Activated CD4-positive, alpha-beta T cell treated with anti-CD3 and anti-CD28 coated beads, Interleukin-2, amount 10 ng/mL, durations not matched to agents 7 days and 5 days (primary cell): ENCODE results near the gene ZNF485. TPM values are rescaled to one million over a fixed set of nuclear protein-coding genes. Genes with fewer than 3 reads are reported as not detected.
"Not testable (repeated sequence)": the region's sequence is repeated elsewhere in the genome, so short reads cannot be mapped to it uniquely, and the experiment has no call there.

Source experiments
- CTCF ChIA-PET: fragments of 350-600 bp; sonication (Branson Sonifier 250); formaldehyde crosslinking; loops from one replicate; lab custom pipeline; 2021; ENCODE audit warnings: antibody characterized with exemption; lab: Charles Lee
- POLR2A ChIA-PET: fragments of 350-600 bp; sonication (Branson Sonifier 250); formaldehyde crosslinking; loops from one replicate; lab custom pipeline; 2021; ENCODE audit warnings: antibody characterized with exemption; lab: Charles Lee
- DNase-seq: peaks from one replicate; pipeline ENCODE4 v3.0.0-alpha.2; 2020
- H3K27ac Mint-ChIP-seq: one replicate; pipeline ENCODE4 v1.8.0; 2021; ENCODE audit warnings: mild to moderate bottlenecking, moderate library complexity, mixed read lengths
- H3K27me3 Mint-ChIP-seq: one replicate; pipeline ENCODE4 v1.8.0; 2021; ENCODE audit warnings: mixed read lengths
- H3K36me3 Mint-ChIP-seq: one replicate; pipeline ENCODE4 v1.8.0; 2021; ENCODE audit warnings: low read depth, mixed read lengths
- H3K4me1 Mint-ChIP-seq: one replicate; pipeline ENCODE4 v1.8.0; 2021; ENCODE audit warnings: mixed read lengths
- H3K4me3 Mint-ChIP-seq: one replicate; pipeline ENCODE4 v1.8.0; 2021; ENCODE audit warnings: mild to moderate bottlenecking, moderate library complexity, mixed read lengths
- H3K9me3 Mint-ChIP-seq: one replicate; pipeline ENCODE4 v1.8.0; 2021; ENCODE audit warnings: mixed read lengths
- total RNA-seq, 2 experiments: library from RNA; stranded (reverse); gene quantifications; one replicate each; pipeline ENCODE4 v1.2.3, GENCODE V29; 2021

The ZNF485 gene
- total RNA-seq, 2 experiments from 2014 or later = 3.4 to 4.2 TPM

- no peak for DNase-seq
- H3K4me1 Mint-ChIP-seq = no peaks in the 10 kb centered on the region
- no peak overlapping the region for H3K27ac Mint-ChIP-seq
- ChIA-PET CTCF (interaction anchor here (1.0 to 1.2 kb wide), 2 partner anchors 9 to 12 kb away, joined by 3 to 4 read pairs; no protein-coding TSS in a partner anchor), POLR2A (no interaction called here)
- H3K4me3 Mint-ChIP-seq = no peak overlapping the region
- H3K27me3 Mint-ChIP-seq = peaks cover 10% of the 10 kb centered on the region
- peaks cover 6% of the 10 kb centered on the region for H3K9me3 Mint-ChIP-seq
- H3K36me3 Mint-ChIP-seq = peaks cover 2% of the 10 kb centered on the region
These were observed 20.1 kb upstream of the ZNF485 start for GRCh38 chr10:43585981-43586729.

- H3K36me3 Mint-ChIP-seq, H3K27ac Mint-ChIP-seq, H3K4me3 Mint-ChIP-seq, DNase-seq, H3K27me3 Mint-ChIP-seq, H3K9me3 Mint-ChIP-seq, H3K4me1 Mint-ChIP-seq, POLR2A ChIA-PET: not testable (repeated sequence)
- CTCF ChIA-PET = interaction anchor here (1.0 to 1.2 kb wide), 2 partner anchors 8 to 11 kb away, joined by 3 to 4 read pairs; no protein-coding TSS in a partner anchor
These were observed 19.5 kb upstream of the ZNF485 start for GRCh38 chr10:43586730-43587115.

GRCh38 chr10:43591303-43591904, 14.8 kb upstream of the ZNF485 start:
- POLR2A ChIA-PET = no interaction called here
- Mint-ChIP-seq H3K9me3 (peaks cover 17% of the 10 kb centered on the region), H3K27ac (no peak overlapping the region), H3K4me3 (no peak overlapping the region), H3K36me3 (peaks cover 6% of the 10 kb centered on the region), H3K27me3 (peaks cover 12% of the 10 kb centered on the region), H3K4me1 (peaks cover 24% of the 10 kb centered on the region)
- CTCF ChIA-PET = no interaction called here
- no peak for DNase-seq

DNA sequence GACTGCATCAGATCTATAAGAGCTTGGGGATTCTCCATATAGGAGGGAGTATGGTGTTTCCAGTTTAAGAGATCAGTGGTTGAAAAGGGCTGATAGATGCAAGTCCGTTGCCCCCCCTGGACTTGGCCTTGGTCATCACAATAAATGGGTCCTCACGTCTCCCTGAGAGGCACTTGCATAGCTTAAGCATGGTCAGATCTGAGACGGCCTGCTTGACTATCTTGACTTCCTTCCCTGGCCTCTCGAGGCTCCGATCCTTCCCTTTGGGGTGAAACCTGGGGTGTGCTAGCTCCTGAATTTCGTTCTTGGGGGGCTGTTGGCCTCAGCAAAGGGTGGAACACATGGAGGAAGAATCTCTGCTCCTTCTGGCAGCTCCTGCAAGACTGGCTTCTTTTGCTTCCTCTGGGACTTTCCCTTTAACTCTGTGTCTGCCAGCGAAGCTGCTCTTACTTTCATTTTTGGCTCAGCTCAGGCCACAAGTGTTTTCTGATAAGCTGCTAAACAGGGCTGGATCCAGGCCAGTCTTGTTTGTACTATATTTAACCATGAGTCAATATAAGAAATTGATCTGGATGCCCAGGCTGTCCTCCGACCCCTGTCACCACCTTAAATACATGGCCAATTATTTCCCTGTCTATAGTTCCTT, 11.2 kb upstream of the ZNF485 start:
- Mint-ChIP-seq H3K4me1 (peaks cover 33% of the 10 kb centered on the region), H3K9me3 (peaks cover 24% of the 10 kb centered on the region), H3K4me3 (peak overlapping the region; percentile 68), H3K27ac (peak overlapping the region; percentile 89), H3K27me3 (peaks cover 7% of the 10 kb centered on the region), H3K36me3 (peaks cover 6% of the 10 kb centered on the region)
- ChIA-PET POLR2A (interaction anchor here (0.6 kb wide), 1 partner anchor 128 kb away, joined by 3 read pairs; no protein-coding TSS in a partner anchor), CTCF (interaction anchor here (0.5 to 1.2 kb wide), 2 partner anchors 9 to 183 kb away, joined by 3 to 4 read pairs; no protein-coding TSS in a partner anchor)
- peak; percentile 62 for DNase-seq

DNA sequence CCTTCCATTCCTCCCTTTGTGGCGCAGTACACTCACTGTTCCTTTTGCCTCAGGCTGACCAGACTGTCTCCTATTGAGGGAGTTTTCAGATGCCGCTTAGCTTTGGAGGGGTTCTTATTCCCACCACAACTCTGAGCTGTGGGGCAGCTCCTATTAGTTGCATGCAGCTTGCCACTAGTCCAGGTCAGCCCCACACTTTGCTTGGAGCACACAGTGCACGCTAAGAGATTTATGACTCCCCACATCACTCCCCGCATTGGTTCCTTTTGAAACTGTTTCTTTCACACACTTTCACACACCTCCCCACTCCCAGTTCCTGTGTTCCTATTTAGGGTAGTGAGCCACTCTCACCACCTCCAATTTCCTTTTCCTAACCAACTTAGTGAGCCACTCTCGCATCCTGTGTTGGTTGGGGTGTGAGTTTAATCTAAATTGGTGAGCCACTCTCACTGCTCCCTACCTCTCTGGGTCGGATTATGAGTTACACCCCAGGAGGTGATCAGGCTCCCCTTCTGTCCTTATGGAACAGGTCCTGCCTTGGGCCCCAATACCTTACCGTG, 10.4 kb upstream of the ZNF485 start:
- peaks cover 3% of the 10 kb centered on the region for H3K27me3 Mint-ChIP-seq
- peak overlapping the region; percentile 89 for H3K27ac Mint-ChIP-seq
- H3K4me1 Mint-ChIP-seq = peaks cover 33% of the 10 kb centered on the region
- POLR2A ChIA-PET = interaction anchor here (0.6 kb wide), 1 partner anchor 127 kb away, joined by 3 read pairs; no protein-coding TSS in a partner anchor
- CTCF ChIA-PET = interaction anchor here (1.2 kb wide), 1 partner anchor 9 kb away, joined by 4 read pairs; no protein-coding TSS in a partner anchor
- H3K9me3 Mint-ChIP-seq = peaks cover 23% of the 10 kb centered on the region
- peak; percentile 29 for DNase-seq
- H3K36me3 Mint-ChIP-seq = peaks cover 6% of the 10 kb centered on the region
- H3K4me3 Mint-ChIP-seq = peak overlapping the region; percentile 68

DNA sequence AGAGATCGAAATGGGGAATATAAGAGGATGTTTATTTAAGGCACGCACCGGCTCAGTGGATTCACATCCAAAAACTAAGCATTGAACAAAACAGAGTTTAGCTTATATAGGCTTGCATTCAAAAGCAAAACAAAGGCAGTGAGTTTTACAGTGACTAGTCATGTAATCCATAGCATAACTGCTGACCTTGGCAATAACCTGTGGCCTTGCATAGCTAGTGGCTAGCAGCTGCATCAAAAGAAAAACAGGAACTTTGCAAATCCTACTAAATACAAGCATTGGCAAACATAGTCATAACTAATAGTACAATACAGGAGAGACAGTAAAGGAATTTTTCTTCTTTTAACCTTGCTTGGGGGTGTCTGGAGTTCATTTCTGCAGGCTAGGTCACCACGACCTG, 9.7 kb upstream of the ZNF485 start:
- CTCF ChIA-PET = no interaction called here
- DNase-seq = no peak
- Mint-ChIP-seq H3K27ac (peak overlapping the region; percentile 89), H3K27me3 (peaks cover 3% of the 10 kb centered on the region), H3K4me3 (no peak overlapping the region), H3K9me3 (peaks cover 25% of the 10 kb centered on the region), H3K36me3 (peaks cover 6% of the 10 kb centered on the region), H3K4me1 (peaks cover 33% of the 10 kb centered on the region)
- POLR2A ChIA-PET = no interaction called here

DNA sequence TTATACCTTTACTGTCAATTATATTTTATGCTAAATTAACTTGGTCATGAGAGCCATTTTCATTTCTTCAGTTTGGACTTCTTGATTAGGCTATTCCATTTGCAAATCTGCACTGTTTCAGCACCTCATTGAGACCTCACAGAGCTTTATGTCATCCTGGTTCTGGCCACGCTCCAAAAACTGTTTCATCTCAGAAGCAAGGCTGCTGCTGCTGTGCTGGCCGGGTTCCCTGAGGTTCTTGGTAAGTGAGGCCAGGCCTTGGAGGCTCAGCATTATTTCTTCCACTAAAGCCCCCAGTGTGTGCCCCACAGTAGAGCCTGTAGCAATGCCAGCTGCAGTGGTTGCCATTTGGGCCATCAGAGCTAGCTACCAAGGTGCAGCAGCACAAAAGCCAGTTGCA, 7.8 kb upstream of the ZNF485 start:
- ChIA-PET CTCF (interaction anchor here (0.9 to 1.0 kb wide), 2 partner anchors 12 to 13 kb away, joined by 3 read pairs; no protein-coding TSS in a partner anchor), POLR2A (no interaction called here)
- Mint-ChIP-seq H3K4me1 (peaks cover 33% of the 10 kb centered on the region), H3K36me3 (peaks cover 6% of the 10 kb centered on the region), H3K27ac (no peak overlapping the region), H3K9me3 (peaks cover 24% of the 10 kb centered on the region), H3K4me3 (no peak overlapping the region), H3K27me3 (peaks cover 7% of the 10 kb centered on the region)
- DNase-seq = no peak

DNA sequence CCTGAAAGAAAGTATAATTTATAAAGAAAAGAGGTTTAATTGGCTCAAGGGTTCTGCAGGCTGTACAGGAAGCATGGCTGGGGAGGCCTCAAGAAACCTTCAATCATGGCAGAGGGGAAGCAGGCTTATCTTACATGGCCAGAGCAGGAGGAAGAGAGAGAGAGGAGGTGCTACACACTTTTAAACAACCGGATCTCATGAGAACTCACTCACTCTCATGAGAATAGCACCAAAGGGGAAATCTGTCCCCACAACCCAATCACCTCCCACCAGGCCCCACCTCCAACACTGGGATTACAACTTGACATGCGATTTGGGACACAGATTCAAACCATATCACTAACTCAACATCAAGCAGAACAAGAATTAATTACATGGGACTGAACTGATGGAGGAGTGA, 6.9 kb upstream of the ZNF485 start:
- ChIA-PET POLR2A (no interaction called here), CTCF (no interaction called here)
- Mint-ChIP-seq H3K4me1 (peaks cover 31% of the 10 kb centered on the region), H3K9me3 (peaks cover 15% of the 10 kb centered on the region), H3K4me3 (no peak overlapping the region), H3K36me3 (peaks cover 2% of the 10 kb centered on the region), H3K27ac (peak overlapping the region; percentile 26), H3K27me3 (peaks cover 4% of the 10 kb centered on the region)
- no peak for DNase-seq

GRCh38 chr10:43601576-43601975, 4.7 kb upstream of the ZNF485 start:
- H3K4me3 Mint-ChIP-seq, H3K27me3 Mint-ChIP-seq, H3K27ac Mint-ChIP-seq, H3K36me3 Mint-ChIP-seq, CTCF ChIA-PET, DNase-seq, POLR2A ChIA-PET: not testable (repeated sequence)
- H3K4me1 Mint-ChIP-seq = peaks cover 15% of the 10 kb centered on the region
- peaks cover 20% of the 10 kb centered on the region for H3K9me3 Mint-ChIP-seq

DNA sequence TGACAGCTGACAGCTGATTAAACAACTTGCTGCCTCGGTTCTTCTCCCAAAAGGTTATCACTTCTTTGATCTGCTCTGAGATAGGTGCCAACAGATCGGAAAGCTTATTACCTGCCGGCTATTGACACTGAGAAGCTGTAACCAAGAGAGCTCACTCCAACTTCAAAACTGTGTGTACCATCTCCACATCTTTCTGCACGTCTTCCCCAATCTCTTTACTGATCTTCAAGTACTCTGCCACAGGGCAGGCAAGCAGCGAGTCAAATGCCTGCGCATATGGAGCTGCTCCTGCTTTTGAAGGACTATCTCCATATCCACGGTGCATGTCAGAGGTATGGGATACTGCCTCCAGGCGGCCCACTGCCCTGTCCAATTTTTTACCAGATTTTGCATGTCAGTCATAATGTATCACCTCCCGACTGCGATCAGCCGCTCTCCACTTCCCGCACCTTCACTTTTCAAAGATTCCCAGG, 352 bp upstream of the ZNF485 start:
- CTCF ChIA-PET = interaction anchor here (0.7 kb wide), 1 partner anchor 55 kb away, joined by 4 read pairs; no protein-coding TSS in a partner anchor
- no peak for DNase-seq
- peak overlapping the region; percentile 80 for H3K4me3 Mint-ChIP-seq
- H3K27ac Mint-ChIP-seq = peak overlapping the region; percentile 2
- H3K36me3 Mint-ChIP-seq = peaks cover 35% of the 10 kb centered on the region
- peaks cover 25% of the 10 kb centered on the region for H3K4me1 Mint-ChIP-seq
- peaks cover 4% of the 10 kb centered on the region for H3K27me3 Mint-ChIP-seq
- peaks cover 22% of the 10 kb centered on the region for H3K9me3 Mint-ChIP-seq
- POLR2A ChIA-PET = no interaction called here

- peaks cover 23% of the 10 kb centered on the region for H3K9me3 Mint-ChIP-seq
- peaks cover under 1% of the 10 kb centered on the region for H3K27me3 Mint-ChIP-seq
- DNase-seq = no peak
- H3K27ac Mint-ChIP-seq = peak overlapping the region; percentile 85
- peak overlapping the region; percentile 80 for H3K4me3 Mint-ChIP-seq
- CTCF ChIA-PET = no interaction called here
- H3K4me1 Mint-ChIP-seq = peaks cover 25% of the 10 kb centered on the region
- POLR2A ChIA-PET = interaction anchor here (0.6 kb wide), 1 partner anchor 119 kb away, joined by 4 read pairs; no protein-coding TSS in a partner anchor
- peaks cover 45% of the 10 kb centered on the region for H3K36me3 Mint-ChIP-seq
These were observed 948 bp downstream of the ZNF485 start for GRCh38 chr10:43607199-43607573.

DNA sequence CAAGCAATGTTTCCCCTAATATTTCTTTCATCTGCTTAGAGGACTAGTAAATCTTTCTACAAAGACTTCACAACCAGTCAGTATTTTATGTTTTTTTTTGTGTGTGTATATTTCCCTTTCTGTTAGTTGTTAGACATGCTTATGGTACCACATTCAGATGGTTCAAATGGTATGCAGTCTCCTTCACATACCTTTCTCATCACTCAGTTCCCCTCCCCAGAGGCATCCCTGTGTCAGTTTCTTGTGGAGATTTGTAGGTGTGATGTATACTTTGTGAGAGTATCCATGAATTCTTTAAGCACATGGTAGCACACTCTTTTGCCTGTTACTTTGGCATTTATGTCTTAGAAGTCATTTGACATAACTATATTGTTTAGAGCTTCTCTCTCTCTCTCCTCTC, 4.4 kb downstream of the ZNF485 start:
- CTCF ChIA-PET = interaction anchor here (0.5 to 1.2 kb wide), 2 partner anchors 13 to 633 kb away, joined by 3 to 5 read pairs; no protein-coding TSS in a partner anchor
- Mint-ChIP-seq H3K4me3 (no peak overlapping the region), H3K9me3 (peaks cover 40% of the 10 kb centered on the region), H3K4me1 (peaks cover 24% of the 10 kb centered on the region), H3K27me3 (no peaks in the 10 kb centered on the region), H3K36me3 (peaks cover 75% of the 10 kb centered on the region), H3K27ac (no peak overlapping the region)
- DNase-seq = no peak
- POLR2A ChIA-PET = no interaction called here
